Head of caudate nucleus (tissue), 42 donors: ENCODE results near the gene LRTM2.

ENCODE experiments used
- DNase-seq, 42 donors: peaks; one replicate each; pipeline versions ENCODE4 v3.0.0 to v3.0.0-alpha.2; 2020 to 2021; ENCODE audit warnings: mixed read lengths in 7 of 42
- intact Hi-C: fragments of 100-400 bp; cut with DNase I; formaldehyde crosslinking; loops from one replicate; pipeline ENCODE4 v1.15.0; 2022

LRTM2 gene

DNA sequence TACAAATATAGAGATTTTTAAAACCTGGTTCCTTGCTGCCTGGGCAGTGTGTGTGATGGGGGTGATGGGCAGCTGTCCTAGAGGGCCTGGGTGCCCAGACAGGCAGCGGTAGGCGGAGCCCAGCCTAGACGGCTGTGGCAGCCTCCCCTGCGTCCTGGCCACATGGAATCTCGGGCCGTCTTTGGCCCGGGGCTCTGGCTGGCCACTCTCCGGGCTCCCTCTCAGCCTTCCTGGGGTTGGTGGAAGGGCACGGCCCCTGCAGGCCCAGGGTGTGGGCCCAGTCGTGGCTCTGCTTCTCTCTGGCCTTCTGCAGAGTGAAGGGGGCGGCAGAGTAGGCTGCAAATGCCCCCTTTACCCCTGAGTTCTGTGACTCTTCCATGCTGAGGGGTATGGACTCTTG is 2.3 kb downstream of the LRTM2 start:
- intact Hi-C loops = no loop called here
- no peak for DNase-seq

DNA sequence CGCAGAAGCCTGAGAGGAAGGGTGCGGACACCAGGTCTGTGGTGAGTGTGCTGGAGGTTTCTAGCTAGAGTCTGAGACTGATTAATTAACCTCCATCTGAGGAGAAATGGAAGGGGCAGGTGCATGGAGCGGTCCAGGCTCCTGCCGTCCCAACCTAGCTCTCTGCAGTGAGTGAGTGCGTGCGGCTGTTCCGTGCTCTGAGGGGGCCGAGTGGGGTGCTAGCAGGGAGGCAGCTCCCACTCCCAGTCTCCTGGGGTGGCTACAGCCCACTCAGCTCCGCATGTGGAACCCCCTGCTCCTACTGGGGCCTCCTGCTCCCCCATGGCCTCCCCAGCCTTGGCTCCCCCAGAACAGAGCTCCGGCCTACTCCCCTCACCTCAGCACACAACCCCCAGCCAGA is 2.9 kb downstream of the LRTM2 start:
- peak in 4 of 42 donors; percentile 44 to 57 (median 49) for DNase-seq
- intact Hi-C loops = no loop called here

DNA sequence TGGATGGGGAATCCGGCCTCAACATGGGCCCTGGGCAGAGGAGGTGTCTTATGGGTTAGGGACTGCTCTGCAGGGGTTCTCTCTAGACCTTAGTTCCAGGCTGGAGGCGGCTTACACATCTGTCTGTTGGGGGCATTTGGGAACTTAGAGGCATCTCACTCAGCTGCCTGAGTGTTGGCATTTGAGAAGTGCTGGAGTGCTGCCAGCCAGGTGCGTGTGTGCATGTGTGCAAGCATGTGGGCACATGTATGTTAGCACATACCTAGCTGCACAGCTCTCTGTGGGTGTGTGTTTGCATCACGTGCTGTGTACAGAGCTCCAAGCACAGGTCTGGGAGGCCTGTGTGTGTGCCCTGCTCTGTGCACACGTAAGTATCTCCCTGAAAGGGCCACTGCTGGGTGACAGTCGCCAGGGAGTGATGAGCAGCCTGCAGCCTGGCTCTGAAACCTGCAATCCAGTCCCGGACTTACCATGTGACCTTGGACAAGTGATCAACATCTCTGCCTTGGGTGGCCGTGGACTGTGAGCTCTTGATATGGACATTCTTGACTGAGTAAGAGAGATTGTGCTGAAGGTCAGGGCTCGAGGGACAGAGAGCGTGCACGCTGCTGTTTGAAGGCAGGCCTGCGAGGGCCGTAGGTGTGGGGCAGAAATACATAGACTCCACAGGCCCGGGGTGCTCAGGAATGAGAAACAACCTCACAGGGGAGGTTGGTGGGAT is 5.2 kb downstream of the LRTM2 start:
- intact Hi-C loops = no loop called here
- DNase-seq = peak in 11 of 42 donors; percentile 43 to 67 (median 57)

DNA sequence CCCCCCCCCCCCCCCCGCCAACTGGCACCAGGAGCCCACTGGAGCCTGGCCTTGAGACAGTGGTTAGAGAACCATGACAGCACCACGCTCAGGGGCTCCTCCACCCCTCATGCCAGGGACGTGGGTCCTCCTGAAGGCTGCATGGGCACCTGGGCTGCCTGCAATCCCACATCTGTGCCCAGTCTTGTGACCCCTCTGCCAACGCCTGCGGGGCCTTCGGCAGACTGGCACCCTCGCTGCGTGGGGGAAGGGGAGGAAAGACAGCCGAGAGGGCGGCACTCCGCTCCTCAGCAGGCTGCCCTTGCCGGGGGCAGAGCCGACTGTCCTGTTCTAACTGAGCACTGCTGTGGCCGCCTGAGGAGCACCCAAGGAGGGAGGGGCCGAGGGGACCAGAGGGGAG is 6.0 kb downstream of the LRTM2 start:
- intact Hi-C loops = no loop called here
- DNase-seq = no peak

DNA sequence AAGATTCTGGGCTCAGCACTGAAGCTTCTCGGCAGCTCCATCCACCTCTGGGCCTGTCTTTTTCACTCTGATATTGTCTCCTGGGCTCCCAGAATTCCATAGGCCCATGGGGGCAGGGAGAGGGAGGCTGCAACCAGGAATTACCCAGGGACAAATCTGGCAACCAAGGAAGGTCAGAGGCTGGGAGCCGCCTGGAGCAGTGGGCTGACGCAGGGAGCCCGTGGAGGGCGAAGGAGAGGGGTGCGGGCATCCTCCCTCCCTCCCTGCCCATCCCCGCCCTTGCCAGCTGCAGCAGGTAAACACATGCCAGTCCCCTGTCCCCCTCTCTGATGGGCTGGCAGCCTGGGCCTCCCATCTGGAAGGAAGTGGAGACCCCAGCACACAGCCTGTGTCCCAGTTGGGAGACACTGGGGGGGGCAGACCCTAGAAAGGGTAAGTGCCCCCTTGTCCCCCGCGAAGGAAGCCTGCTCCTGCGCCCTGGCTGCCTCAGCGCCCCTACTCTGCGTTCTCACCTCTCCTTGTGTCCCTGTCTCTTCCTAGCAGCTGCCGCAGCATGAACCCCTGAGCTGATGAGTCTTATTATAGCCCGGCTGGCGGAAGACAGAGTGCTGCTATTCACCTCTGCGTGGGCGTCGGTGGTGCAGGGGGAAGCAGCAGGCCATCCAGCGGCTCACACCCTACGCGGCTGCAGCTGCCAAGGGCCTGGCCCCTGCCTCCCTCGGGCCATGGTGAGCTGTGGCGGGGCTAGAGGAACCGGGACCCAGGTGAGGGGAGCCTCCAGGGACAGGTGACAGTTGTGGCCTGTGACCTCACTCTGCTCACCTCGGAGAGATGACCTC is 6.7 kb downstream of the LRTM2 start:
- intact Hi-C loops = no loop called here
- DNase-seq = peak in 5 of 42 donors; percentile 26 to 58 (median 34)

DNA sequence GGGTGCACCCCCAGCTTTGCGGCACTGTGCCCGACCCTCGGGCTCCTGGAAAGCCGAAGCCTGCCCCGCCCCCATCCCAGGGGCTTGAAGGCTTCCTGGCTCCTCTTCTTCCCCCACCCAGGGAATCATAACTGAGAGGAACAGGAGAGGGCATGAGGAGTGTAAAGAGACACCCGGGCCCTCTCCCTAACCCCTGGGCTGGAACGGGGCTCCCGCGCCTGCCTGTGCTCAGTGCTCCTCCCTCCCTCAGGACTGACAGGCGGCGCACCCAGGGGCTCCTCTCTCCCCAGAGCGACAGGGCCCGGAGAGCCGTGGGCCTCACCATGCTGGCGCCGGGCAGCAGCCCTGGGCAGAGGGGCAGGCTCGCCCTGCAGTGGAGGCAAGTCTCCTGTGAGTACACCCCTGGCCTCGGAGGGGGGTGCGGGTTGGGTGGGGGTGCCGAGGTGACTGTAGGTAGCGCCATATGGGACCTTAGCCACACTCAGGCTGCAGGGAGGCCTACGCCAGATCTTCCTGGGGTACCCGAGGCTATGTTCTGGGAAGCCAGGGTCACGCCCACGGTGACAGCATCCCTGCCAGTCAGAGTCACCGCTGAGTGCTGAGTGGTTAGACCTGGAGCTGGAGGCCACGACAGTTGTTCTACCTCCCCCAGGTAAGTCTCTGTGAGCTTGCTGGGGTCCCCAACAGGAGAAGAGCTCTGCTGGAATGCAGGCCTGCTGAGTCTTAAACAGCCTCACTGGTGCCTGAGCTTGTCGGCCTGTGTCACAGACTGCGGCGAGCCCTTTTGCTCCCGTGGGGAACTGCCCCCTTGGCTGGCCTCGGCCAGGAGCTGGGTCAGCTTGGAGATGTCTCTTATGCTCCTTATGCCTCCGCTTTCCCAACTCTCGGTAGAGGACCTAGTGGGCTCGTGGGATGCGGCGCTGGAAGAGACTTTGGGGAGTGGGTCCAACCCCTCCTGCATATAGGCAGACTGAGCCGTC is 7.8 kb downstream of the LRTM2 start:
- peak in 14 of 42 donors; percentile 3 to 70 (median 52) for DNase-seq
- intact Hi-C loops = no loop called here

DNA sequence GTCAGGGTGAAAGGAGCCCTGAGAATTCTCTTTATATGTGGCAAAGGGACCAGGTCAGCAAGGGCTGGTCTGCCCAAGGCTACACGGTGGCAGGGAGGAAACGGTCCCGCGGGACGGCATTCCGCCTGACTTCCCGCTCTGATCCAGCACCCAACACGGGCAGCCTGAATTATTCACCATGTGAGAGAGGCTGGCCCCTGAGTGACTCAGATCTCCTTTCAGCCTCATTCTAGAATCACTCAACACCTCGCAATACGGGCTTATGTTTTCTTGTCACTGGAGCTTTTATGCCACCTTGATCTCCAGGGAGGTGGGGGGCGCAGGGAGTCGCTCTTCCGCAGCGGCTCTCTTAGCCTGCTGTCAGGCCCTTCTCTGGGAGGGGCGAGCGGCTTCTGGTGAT is 8.5 kb downstream of the LRTM2 start:
- intact Hi-C loops = no loop called here
- DNase-seq = peak in 12 of 42 donors; percentile 19 to 73 (median 56)

DNA sequence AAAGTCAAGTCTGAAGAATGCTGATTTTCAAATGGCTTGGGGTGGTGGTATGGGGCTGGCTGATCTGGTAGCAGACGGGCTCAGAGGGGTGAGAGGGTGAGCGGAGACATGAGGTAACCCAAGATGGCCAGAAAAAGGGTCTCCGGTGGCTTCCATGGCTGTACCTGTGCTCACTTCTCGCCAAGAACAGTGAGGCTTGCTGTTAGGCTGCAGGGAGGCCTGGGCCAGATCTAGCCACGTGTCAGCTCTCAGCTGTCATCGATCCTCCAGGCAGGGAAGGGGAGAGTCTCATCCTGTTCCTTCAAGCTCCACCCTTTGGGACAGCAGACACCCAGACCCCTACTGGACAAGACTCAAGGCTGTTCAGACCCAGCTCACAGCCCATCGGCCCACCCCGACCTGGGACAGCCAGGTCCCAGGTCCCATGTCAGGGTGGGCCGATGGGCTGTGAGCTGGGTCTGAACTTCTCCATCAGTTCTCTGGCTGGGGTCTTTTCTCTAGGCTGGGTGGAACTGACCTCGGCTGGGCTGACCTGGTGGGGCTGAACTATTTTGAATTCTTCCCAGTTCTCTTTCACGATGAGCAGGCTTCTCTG is 9.0 kb downstream of the LRTM2 start:
- DNase-seq = peak in 6 of 42 donors; percentile 5 to 28 (median 14)

DNA sequence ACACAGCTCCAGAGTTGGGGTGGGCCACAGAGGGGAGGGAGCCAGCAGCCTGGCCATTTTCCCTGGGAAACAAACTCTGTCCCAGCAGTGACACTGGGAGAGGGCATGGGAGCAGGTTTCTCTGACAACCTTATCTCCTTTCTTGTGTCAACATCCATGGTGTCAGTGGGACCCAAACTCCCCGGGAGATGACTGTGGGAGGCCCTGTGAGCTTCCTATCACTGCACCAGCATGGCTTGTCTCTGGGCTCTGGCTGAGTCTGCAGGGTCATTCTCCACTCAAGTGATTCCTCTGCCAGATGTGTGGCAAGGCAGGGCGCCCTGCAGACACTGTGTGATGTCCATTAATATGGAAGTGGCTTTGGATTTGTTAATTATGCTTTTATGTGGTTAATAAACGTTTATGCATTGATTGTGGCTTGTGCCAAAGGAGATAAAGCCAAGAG is 10.1 kb downstream of the LRTM2 start:
- intact Hi-C loops = no loop called here
- peak in 11 of 42 donors; percentile 2 to 26 (median 11) for DNase-seq

More for the DNA sequence above, 9.0 kb downstream of the LRTM2 start:
- intact Hi-C loops = no loop called here

DNA sequence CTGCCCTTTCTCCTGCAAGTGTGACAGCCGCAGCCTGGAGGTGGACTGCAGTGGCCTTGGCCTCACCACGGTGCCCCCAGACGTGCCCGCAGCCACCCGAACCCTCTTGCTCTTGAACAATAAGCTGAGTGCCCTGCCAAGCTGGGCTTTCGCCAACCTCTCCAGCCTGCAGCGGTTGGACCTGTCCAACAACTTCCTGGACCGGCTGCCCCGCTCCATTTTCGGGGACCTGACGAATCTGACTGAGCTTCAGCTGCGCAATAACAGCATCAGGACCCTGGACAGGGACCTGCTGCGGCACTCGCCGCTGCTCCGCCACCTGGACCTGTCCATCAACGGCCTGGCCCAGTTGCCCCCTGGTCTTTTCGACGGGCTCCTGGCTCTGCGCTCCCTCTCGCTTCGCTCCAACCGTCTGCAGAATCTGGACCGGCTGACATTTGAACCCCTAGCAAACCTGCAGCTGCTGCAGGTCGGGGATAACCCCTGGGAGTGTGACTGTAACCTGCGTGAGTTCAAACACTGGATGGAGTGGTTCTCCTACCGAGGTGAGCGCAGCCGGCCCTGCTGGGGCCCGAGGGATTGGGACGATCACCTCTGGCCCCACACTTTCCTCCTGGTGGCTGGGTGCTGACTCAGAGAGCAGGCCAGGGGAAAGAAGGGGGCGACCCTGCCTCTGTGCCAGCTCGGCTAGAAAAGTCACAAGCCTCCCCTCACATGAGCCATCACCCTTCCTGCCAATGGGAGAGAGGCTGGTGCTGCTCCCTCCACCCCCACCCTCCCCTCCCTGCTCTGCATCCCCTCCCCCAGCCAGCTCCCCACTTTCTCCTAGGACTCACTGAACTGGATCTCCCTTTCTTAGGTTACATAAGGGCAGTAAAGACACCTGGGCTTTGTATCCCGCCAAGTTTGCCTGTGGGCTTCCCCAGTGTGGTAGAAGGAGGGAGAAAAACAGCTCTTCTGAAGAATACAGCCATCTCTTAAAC is 10.9 kb downstream of the LRTM2 start:
- peak in 39 of 42 donors; percentile 7 to 91 (median 72) for DNase-seq

DNA sequence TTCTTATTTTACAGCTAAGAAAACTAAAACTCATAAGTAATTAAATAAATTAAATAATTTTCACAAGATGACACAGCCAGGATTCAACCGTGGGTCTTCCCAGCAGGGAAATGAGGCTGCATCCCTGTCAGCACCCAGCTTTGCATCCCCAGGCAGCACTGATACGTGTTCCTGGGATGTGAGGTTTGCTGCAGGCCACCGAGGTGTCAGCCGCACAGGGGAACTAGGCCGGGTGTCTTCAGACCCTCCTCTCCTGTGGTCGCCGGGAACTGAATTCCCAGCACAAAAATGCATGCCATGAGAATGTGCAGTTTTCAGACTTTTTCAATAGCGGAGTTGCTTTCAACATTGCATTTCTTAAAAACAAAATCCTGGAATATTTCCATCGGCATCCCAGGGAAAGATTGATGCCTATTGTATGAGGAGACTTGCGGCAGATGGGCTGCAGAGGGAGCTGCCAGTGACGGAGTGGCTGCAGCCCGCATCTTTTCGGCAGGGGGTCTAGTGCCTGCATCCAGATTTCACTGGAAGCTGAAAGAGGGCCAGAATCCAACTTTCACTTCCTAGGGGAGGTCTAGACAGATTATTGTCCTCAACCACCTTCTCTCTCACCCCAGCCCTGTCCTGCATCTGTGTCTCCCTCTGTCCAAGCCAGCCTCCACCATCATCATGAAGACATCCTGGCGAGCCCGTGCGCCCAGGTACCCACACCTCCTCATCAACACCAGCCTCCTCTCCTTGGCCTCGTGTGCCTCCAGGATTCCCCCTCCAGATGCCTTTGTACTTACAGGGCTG is 12.6 kb downstream of the LRTM2 start:
- intact Hi-C loops = no loop called here
- DNase-seq = peak in 9 of 42 donors; percentile 2 to 37 (median 15)

More for the DNA sequence above, 10.9 kb downstream of the LRTM2 start:
- intact Hi-C loops = no loop called here

DNA sequence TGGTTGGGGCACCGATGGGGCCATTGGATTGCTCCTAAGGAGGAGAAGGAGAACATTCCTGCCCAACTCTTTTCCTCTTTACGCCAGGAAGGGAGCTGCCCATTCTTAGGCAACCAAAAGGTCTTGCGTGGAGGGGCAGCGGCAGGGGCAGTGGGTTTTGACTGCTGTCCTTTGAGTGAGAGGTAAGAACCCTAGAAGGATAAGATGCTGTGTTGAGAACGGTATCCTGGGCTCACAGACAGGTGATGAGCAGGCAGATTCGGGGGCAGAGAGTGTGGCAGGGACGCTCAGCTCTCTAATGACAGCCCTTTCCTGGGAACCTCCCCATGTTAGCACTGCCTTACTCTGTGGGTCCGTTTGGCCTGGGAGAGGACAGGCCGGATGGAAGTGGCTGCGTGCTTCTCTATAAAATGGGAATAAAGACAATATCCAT is 13.2 kb downstream of the LRTM2 start:
- intact Hi-C loops = no loop called here
- peak in 4 of 42 donors; percentile 6 to 26 (median 17) for DNase-seq

DNA sequence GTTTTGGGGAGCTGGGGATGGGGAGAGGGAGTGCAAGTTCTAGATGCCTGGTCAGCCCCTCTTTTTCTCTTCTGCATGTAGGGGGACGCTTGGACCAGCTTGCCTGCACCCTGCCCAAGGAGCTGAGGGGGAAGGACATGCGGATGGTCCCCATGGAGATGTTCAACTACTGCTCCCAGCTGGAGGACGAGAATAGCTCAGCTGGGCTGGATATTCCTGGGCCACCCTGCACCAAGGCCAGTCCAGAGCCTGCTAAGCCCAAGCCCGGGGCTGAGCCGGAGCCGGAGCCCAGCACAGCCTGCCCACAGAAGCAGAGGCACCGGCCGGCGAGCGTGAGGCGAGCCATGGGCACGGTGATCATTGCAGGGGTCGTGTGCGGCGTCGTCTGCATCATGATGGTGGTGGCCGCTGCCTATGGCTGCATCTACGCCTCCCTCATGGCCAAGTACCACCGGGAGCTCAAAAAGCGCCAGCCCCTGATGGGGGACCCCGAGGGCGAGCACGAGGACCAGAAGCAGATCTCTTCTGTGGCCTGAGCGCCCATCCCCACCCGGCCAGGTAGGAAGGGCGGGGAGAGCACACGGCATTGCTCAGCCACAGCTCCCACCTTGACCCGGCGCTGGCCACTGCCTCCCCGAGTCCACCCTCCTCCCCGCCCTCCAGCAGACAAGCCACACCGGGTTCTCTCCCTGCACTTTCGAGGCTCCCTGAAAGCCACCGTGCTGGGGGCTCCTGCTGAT is 14.0 kb downstream of the LRTM2 start:
- DNase-seq = peak in 7 of 42 donors; percentile 1 to 30 (median 6)
- intact Hi-C loops = no loop called here

DNA sequence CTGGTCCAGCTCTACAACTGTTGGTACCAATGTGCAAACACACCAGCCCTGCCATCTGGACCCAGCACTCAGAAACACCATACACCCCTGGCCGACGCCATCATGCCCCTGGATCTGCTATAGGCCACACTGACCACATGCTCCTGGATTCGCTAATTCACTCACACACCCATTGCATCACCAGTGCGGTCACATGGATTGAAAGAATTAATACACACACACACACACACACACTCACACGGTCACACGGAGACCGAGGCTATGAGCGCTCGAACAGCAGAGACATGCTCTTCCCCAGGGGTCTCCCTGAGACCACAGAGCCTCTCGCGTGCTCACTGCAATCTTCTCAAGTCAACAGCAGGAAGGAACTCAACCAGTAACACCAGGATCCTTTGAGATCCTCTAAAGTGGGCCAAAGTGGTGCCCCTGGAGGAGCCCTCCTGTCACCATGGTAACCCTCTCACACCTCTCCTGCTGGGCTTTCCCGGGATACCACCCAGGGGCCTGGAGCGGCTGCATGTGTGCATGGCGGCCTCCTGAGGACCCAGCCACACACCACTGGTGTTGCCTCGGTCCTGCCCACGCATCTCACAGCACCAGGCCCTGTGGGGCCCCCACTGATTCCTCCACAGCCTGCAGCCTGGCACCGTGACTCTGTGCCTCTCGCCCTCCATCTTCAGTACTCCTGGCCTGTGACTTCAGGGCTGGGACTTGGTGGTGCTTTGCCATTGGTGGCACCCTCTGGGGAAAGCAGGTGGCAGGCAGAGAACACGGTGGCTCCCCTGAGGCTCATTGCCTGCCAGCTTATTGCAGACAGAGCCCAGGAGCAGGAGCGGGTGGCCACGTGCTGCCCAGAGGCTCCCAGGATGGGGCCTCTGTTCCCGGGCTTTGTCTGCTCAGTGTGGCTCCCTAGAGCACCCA is 15.1 kb downstream of the LRTM2 start:
- intact Hi-C loops = no loop called here
- peak in 8 of 42 donors; percentile 4 to 36 (median 14) for DNase-seq
